ENCODE results near the gene MRPS14. TPM values are rescaled to one million over a fixed set of nuclear protein-coding genes. Genes with fewer than 3 reads are reported as not detected.
"Not testable (repeated sequence)": the region's sequence is repeated elsewhere in the genome, so short reads cannot be mapped to it uniquely, and the experiment has no call there.

The MRPS14 gene
- polyA plus RNA-seq, 1 of the 3 experiments (the other 2 are of a cell fraction) = 18.2 TPM

GRCh38 chr1:175033953-175034352 lies 10.7 kb upstream of the MRPS14 start:
- Histone ChIP-seq H3K9ac (no peak overlapping the region), H2AFZ (ENCODE audit: low read depth) (no peak overlapping the region), H3K4me2 (no peak overlapping the region), H3K4me1 (ENCODE audit: control insufficient read depth in 1 of 2, insufficient read depth in 2 of 2, low read depth in 1 of 2, low read length in 1 of 2) (no peaks in the 10 kb centered on the region; a peak in 1 of 4 replicates), H4K20me1 (ENCODE audit: insufficient read depth) (no peaks in the 10 kb centered on the region), H3K27me3 (ENCODE audit: insufficient read depth) (no peaks in the 10 kb centered on the region), H3K4me3 (ENCODE audit: low read depth in 2 of 2, low read length in 1 of 2) (no peak overlapping the region), H3K9me3 (no peaks in the 10 kb centered on the region), H3K9me2 (no peaks in the 10 kb centered on the region), H3K36me3 (replicated peaks in 1 of 2; ENCODE audit: control insufficient read depth in 1 of 2, insufficient read depth in 2 of 2, low read length in 1 of 2) (no peaks in the 10 kb centered on the region), H3F3A (replicated peaks; ENCODE audit: insufficient read depth) (peaks cover 1% of the 10 kb centered on the region), H3K79me2 (ENCODE audit: insufficient read depth) (no peaks in the 10 kb centered on the region), H3K27ac (ENCODE audit: low read depth in 2 of 2, low read length in 1 of 2) (no peak overlapping the region)
- 58% methylated on average over 2 of the region's 4 CpGs for WGBS (ENCODE audit: low lambda C conversion rate)
- TF ChIP-seq TEAD4 (IDR thresholded peaks at IDR 0.05; ENCODE audit: borderline replicate concordance, insufficient read depth) = no peak
- ChIA-PET POLR2A (no interaction called here), CTCF (interaction anchor here (3.4 to 7.3 kb wide), 2 partner anchors 93 to 117 kb away, joined by 23 to 158 read pairs; no protein-coding TSS in a partner anchor)
- DNase-seq = no peak

DNA sequence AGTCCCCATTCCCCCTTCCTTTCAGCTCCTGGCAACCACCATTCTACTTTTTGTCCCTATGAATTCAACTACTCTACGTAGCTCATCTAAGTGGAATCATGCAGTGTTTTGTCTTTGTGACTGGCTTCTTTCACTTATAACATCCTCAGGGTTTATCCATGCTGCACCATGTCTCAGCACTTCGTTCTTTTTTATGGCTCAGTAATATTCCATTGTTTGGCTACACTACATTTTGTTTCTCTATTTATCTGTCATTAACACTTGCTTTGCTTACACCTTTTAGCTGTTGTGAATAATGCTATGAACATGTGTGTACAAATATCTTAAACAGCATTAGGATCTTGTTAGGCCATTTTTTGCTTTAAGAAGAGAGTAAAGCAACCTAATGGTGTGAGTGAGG lies 1.5 kb upstream of the MRPS14 start:
- H3K4me3 ChIP-seq (ENCODE audit: low read depth in 2 of 2, low read length in 1 of 2) = no peak overlapping the region
- peaks cover 22% of the 10 kb centered on the region for H3F3A ChIP-seq (replicated peaks; ENCODE audit: insufficient read depth)
- no peak for TF ChIP-seq FOXJ3 (CRISPR knock-in tag; IDR thresholded peaks at IDR 0.05)
- TF ChIP-seq MEF2A (IDR thresholded peaks at IDR 0.05; ENCODE audit: borderline replicate concordance, low read depth) = no peak
- TF ChIP-seq IRF3 (IDR thresholded peaks at IDR 0.05; ENCODE audit: low read depth, low read length) = no peak
- TF ChIP-seq CHD2 (IDR thresholded peaks at IDR 0.05; ENCODE audit: low read length, partially characterized antibody) = no peak
- no peak for TF ChIP-seq EZH2phosphoT487 (IDR thresholded peaks at IDR 0.05; ENCODE audit: borderline replicate concordance, low read depth)
- TF ChIP-seq RFX5 (IDR thresholded peaks at IDR 0.05; ENCODE audit: low read length) = no peak
- TF ChIP-seq, protein P1, sequence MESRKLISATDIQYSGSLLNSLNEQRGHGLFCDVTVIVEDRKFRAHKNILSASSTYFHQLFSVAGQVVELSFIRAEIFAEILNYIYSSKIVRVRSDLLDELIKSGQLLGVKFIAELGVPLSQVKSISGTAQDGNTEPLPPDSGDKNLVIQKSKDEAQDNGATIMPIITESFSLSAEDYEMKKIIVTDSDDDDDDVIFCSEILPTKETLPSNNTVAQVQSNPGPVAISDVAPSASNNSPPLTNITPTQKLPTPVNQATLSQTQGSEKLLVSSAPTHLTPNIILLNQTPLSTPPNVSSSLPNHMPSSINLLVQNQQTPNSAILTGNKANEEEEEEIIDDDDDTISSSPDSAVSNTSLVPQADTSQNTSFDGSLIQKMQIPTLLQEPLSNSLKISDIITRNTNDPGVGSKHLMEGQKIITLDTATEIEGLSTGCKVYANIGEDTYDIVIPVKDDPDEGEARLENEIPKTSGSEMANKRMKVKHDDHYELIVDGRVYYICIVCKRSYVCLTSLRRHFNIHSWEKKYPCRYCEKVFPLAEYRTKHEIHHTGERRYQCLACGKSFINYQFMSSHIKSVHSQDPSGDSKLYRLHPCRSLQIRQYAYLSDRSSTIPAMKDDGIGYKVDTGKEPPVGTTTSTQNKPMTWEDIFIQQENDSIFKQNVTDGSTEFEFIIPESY (IDR thresholded peaks at IDR 0.05; ENCODE audit: borderline replicate concordance, low read depth) = no peak
- TF ChIP-seq NFIC (IDR thresholded peaks at IDR 0.05; ENCODE audit: borderline replicate concordance) = no peak
- TF ChIP-seq TEAD4 (IDR thresholded peaks at IDR 0.05; ENCODE audit: borderline replicate concordance, insufficient read depth) = no peak
- no peak for TF ChIP-seq FOSL2 (IDR thresholded peaks at IDR 0.05; ENCODE audit: borderline replicate concordance, low read depth)
- TF ChIP-seq SMC3 (IDR thresholded peaks at IDR 0.05; ENCODE audit: low read depth, low read length) = no peak
- TF ChIP-seq, protein P2, sequence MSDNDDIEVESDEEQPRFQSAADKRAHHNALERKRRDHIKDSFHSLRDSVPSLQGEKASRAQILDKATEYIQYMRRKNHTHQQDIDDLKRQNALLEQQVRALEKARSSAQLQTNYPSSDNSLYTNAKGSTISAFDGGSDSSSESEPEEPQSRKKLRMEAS (IDR thresholded peaks at IDR 0.05; ENCODE audit: low read depth) = no peak
- no peak for TF ChIP-seq TCF12 (IDR thresholded peaks at IDR 0.05)
- TF ChIP-seq EP300 (IDR thresholded peaks at IDR 0.05; ENCODE audit: borderline replicate concordance in 1 of 2, low read depth in 1 of 2, low read length in 1 of 2) = no peak
- peaks cover 34% of the 10 kb centered on the region for H3K79me2 ChIP-seq (ENCODE audit: insufficient read depth)
- H3K36me3 ChIP-seq (replicated peaks in 1 of 2; ENCODE audit: control insufficient read depth in 1 of 2, insufficient read depth in 2 of 2, low read length in 1 of 2) = peaks cover 0 to 4% of the 10 kb centered on the region in 2 experiments
- H3K9ac ChIP-seq = no peak overlapping the region
- H3K4me2 ChIP-seq = no peak overlapping the region
- H3K9me3 ChIP-seq = no peaks in the 10 kb centered on the region
- H3K9me2 ChIP-seq = no peaks in the 10 kb centered on the region
- no peaks in the 10 kb centered on the region for H3K27me3 ChIP-seq (ENCODE audit: insufficient read depth)
- H2AFZ ChIP-seq (ENCODE audit: low read depth) = no peak overlapping the region
- no peak for DNase-seq
- no peaks in the 10 kb centered on the region for H4K20me1 ChIP-seq (ENCODE audit: insufficient read depth)
- H3K27ac ChIP-seq (ENCODE audit: low read depth in 2 of 2, low read length in 1 of 2) = no peak overlapping the region
- ChIA-PET CTCF (interaction anchor here (0.6 to 2.9 kb wide), 4 partner anchors 101 to 876 kb away, joined by 3 to 17 read pairs (median 4); no protein-coding TSS in a partner anchor), POLR2A (interaction anchor here (2.8 kb wide), 1 partner anchor 25 kb away, joined by 54 read pairs; the partner anchor contains the start of gene CACYBP)
- peaks cover 0 to 9% of the 10 kb centered on the region in 2 experiments; a peak in 2 of 4 replicates for H3K4me1 ChIP-seq (ENCODE audit: control insufficient read depth in 1 of 2, insufficient read depth in 2 of 2, low read depth in 1 of 2, low read length in 1 of 2)
- 91% methylated on average over 2 of the region's 2 CpGs for whole genome bisulfite sequencing (ENCODE audit: low lambda C conversion rate)

DNA sequence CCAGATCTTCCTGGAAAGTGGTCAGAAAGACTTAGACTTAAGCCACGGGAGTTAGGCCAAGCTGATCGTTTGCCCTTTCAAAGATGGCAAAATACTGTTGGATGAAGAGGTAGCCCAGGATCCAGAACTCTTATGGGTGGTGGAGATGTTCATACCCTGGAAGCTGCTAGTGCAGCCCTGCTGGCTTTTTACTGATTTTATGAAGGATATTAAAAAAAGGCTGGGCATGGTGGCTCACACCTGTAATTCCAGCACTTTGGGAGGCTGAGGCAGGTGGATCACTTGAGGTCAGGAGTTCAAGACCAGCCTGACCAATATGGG lies 657 bp upstream of the MRPS14 start:
- POLR2A ChIA-PET = interaction anchor here (0.9 to 2.8 kb wide), 5 partner anchors 8 to 102 kb away, joined by 3 to 54 read pairs (median 5); partner anchors contain the start of gene CACYBP
- CTCF ChIA-PET = interaction anchor here (0.6 to 2.9 kb wide), 6 partner anchors 9 to 761 kb away, joined by 3 to 17 read pairs (median 4); no protein-coding TSS in a partner anchor
- Histone ChIP-seq H2AFZ (ENCODE audit: low read depth) (peak overlapping the region; percentile 100), H3K4me2 (peak overlapping the region; percentile 76), H3F3A (replicated peaks; ENCODE audit: insufficient read depth) (peaks cover 20% of the 10 kb centered on the region), H3K27ac (ENCODE audit: low read depth in 2 of 2, low read length in 1 of 2) (peak overlapping the region; percentile 76 to 85), H3K4me3 (ENCODE audit: low read depth in 2 of 2, low read length in 1 of 2) (peak overlapping the region; percentile 85 to 94), H3K9ac (peak overlapping the region; percentile 66), H3K79me2 (ENCODE audit: insufficient read depth) (peaks cover 41% of the 10 kb centered on the region)
- not testable (repeated sequence) for H4K20me1 ChIP-seq (ENCODE audit: insufficient read depth); H3K4me1 ChIP-seq (ENCODE audit: control insufficient read depth in 1 of 2, insufficient read depth in 2 of 2, low read depth in 1 of 2, low read length in 1 of 2); H3K9me2 ChIP-seq; DNase-seq; H3K27me3 ChIP-seq (ENCODE audit: insufficient read depth); H3K36me3 ChIP-seq (replicated peaks in 1 of 2; ENCODE audit: control insufficient read depth in 1 of 2, insufficient read depth in 2 of 2, low read length in 1 of 2); H3K9me3 ChIP-seq
- WGBS (ENCODE audit: low lambda C conversion rate) = 89% methylated on average over 2 of the region's 2 CpGs
